WI38 (cell line): ENCODE data around the gene TEP1.

ENCODE experiments used
- H3K4me3 ChIP-seq: 2 replicates; pipeline ENCODE4 v1.5.1; 2011; ENCODE audit warnings: low read depth, mild to moderate bottlenecking, control low read depth, low read length
- CTCF ChIP-seq: IDR thresholded peaks from 2 replicates; pipeline ENCODE4 v1.5.1; 2012; ENCODE audit warnings: low read depth, mild to moderate bottlenecking, control low read depth, low read length

The TEP1 gene

GRCh38 chr14:20384886-20385285 lies 28.4 kb downstream of the TEP1 start:
- TF ChIP-seq CTCF = no peak
- no peak overlapping the region for H3K4me3 ChIP-seq

DNA sequence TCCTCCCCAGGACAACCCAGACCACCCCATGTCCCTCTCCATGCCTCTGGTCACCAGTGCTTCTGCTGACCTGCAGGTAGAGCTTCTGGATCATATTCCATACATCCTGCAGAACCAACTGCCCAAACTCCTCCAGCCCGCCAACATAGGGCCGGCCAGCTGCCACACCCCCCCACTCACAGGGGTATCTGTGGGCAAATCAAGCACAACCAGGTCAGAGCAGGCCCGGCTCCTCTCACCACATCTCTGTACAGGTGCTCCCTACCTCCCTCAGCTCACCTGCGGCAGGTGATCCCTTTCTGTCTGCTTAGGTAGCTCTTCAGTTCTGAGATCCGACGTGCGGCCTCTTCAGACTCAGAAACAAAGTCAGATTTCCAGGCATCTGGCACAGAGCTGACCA lies 29.0 kb downstream of the TEP1 start:
- no peak for TF ChIP-seq CTCF
- no peak overlapping the region for H3K4me3 ChIP-seq

- TF ChIP-seq CTCF = no peak
- no peak overlapping the region for H3K4me3 ChIP-seq
These were observed 29.7 kb downstream of the TEP1 start for GRCh38 chr14:20383636-20384035.

- H3K4me3 ChIP-seq = no peak overlapping the region
- no peak for TF ChIP-seq CTCF
These were observed 30.3 kb downstream of the TEP1 start for GRCh38 chr14:20383032-20383431.

DNA sequence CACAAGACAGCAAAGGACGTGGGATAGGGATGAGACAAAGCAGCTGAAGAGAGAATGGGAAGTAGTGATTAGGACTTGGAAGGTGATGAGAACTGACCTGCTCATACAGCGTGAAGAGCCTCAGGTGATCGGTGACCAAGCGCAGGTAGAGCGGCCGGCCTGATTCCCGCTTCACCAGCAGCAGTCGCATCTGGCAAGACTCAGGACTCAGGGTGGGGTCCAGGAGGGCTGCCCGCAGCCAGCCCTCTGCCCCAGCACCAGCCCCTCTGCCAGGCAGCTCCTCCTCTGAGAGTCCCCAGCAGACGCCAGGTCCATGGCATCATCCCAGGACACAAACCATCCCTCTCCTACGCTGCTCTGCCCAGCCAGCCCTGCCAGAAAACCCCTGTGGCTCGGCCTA lies 30.8 kb downstream of the TEP1 start:
- TF ChIP-seq CTCF = no peak
- no peak overlapping the region for H3K4me3 ChIP-seq

GRCh38 chr14:20381341-20381740 lies 32.0 kb downstream of the TEP1 start:
- no peak overlapping the region for H3K4me3 ChIP-seq
- TF ChIP-seq CTCF = no peak

DNA sequence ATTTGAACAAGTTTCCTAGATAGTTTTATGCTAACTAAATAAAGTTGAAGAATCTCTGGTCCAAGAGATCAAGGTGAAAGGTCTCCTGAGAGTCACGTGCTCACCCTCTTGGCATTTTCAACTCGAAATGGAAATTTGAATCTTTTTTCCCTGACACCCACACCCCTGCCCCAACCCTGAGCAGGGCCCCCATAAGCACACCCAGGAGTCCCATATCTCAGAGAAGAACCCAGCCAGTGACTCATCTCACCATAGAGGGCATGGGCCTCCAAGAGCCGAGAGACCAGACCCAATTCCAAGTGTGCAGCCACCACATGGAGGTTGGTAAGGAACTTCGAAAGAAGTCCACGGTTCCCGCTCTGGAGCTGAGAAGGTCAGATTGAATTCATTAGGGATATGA lies 32.6 kb downstream of the TEP1 start:
- TF ChIP-seq CTCF = no peak
- H3K4me3 ChIP-seq = no peak overlapping the region
